Bone marrow (tissue), 2 donors: Measurements from ENCODE around the gene TMEM181.
"Not testable (repeated sequence)": the region's sequence is repeated elsewhere in the genome, so short reads cannot be mapped to it uniquely, and the experiment has no call there.

Experiments used
- DNase-seq, 2 donors: peaks; one replicate each; lab custom pipeline; 2025; lab: John Stamatoyannopoulos, UW

Gene TMEM181

DNA sequence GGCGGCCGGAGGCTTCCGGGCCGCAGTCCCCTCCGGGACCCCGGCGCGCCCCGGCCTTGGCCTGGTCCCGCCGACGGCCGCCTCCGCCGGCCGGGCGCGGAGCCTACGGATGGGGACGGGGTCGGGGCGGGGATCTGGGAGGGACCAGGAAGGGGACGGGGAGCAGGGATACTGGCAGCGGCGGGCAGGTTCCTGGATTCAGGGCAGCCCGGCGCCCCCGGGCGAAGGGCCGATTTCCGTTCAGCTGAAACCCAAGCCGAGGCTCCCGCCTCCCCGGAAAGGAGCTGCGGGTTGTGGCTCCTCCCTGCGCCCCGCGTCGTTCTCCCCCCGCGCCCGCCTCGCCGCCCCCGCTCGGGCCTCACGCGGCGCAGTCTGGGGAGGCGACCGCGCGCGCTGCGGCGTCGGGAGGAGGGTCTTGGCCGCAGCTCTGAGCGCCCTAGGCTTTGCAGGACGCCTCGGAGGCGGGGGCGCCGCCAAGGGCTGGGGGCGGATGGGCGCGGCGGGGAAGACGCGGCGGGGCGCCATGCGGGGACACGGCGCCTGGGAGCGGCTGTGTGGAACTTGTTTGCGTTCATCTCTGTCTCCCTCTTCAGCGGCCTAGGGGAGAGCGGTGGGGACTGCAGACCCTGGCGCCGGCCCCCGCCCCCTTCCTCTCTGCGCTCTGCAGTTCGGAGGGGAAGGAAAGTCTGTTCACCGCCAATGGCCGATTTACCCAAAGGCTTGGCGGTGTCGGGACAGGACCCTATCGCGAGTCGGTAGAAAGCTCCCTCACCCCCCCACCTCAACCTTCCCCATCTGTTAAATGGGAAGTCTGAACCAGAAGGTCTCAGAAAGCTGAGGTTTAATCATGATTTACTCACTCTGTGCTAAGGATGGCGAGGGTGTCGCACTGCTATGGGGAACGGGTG lies 22.7 kb upstream of the TMEM181 start:
- no peak for DNase-seq

DNA sequence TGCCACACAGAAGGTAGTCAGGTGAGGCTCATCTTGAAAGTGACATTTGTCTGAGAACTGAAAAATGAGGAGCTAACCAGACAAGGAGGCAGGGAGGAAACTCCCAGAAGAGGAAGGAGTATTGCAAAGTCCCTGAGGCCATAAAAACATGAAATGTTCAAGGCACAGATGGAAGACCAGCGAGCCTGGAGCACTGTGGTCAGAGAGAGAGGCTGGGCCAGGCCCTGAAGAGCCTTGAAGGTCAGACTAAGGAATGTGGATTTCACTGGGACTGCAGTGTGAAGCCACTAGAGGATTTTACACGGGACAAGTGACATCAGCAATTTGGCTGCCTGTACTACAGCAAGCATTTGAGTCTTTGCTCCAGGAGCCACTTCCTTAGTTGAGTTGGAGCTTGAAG lies 21.1 kb upstream of the TMEM181 start:
- DNase-seq: no peak

DNA sequence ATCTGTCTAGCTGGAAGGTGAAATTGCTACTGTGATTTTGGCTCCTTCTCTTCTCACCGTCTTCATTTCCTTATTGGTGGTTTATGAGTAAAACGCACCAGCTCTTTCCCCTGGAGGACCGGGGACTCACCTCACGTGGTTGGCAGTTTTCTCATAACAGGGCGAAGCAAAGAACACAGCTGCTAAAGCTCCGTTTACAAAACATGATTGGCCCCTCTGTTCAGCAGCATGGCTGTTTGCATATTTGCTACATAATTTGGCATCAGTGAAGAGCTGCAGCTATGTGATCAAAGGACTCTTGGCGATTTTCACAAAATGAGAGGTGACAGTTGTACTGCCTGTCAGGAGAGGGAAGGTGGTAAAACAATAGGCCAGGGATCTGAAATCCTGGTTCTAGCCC lies 20.5 kb upstream of the TMEM181 start:
- DNase-seq: no peak

DNA sequence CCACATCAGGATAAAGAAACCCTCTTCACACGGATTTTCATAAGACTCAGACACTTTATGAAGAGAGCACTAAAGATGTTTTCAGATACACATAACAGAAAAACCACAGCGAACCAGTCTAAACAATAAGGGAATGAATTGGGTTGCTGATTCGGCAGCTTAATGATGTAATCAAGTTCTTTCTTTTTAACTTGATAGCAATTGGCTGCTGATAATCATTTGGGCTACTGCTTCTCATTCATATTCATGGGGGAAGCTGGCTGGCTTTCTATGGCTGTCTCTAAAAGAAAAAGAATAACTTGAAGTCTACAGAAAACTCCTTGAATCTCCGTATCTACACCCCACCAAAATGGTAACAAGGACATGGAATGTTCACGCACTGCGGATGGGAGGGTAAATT lies 20.0 kb upstream of the TMEM181 start:
- no peak for DNase-seq

DNA sequence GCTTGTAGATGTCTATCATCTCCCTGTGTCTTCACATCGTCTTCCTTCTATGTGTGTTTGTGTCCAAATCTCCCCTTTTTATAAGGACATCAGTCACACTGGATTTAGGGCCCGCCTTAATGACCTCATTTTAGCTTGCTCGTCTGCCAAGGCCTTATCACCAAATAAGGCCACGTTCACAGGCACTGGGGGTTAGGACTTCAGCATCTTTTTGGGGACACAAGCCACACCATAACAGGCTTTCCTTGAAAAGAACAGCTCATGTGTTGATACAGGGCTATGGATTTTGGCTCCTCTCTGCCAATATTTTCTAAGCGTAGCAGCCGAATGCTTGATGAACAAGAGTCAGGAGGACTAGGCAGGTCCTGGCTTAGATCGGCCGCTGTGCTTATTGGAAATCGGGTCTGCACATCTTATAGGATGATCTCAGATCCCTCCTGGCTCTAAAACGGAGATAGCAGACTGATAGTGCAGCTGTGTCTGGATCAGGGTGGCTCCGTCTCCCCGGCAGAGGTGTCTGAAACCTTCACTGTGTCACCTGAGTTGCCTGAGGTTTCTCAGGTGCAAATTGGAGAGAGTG lies 16.2 kb upstream of the TMEM181 start:
- DNase-seq: no peak

DNA sequence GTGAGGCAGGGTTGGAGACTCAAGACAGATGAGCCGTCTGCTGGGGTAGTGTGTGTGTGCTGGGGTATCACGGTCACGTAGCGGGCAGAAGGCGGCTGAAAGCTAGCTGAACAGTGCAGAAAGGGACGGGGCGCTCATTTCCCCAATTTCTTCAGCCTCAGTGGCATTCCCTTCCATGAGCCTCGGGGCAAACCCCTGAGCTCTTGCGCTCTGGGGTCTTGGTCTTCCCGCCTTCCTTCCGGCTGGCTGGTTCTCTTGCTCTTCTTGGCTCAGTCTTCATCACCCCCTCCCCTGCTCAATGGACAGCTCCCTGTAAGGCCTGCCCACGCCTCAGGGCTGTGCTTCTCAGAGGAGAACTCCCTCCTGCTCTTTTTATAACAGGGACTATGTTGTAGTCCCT lies 15.5 kb upstream of the TMEM181 start:
- no peak for DNase-seq

DNA sequence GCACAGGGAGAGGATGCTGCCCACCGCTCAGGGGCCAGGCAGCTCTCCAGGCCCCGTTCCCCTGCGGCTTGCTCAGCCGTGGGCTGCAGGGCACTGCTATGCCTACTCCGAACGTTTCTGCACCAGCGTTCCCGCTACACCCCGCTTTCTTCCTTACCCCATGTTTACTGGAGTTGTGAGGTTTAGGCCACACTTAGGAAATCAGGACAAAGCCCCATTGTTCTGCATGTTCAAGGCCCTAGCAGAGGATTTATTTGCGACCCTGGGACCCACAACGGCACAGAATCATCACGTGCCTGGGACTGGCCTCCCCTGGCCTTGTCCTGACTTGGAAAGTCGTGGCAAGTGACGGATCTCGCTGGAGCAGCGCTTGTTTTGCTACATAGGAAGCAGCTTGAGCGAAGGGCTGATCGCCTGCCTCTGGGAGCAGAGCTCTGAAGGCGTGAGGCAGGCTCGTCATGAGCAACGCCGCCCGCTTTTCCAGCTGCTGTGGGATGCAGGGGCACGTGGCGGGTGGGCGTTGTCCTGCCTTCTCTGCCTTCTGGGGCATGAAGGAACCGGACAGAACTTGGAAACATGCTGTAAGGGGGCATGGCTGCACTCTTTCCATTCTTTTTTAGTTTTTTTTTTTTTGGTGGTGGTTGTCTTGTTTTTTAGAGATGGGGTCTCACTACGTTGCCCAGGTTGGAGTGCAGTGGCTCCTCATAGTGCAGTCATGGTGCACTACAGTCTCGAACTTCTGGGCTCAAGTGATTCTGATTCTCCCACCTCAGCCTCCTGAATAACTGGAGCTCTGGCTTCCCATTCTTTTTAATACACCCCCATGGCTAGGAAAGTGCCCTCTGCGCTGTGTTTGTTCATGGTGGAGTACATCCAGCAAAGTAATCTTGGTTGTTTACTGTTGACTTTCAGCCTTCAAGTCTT lies 14.6 kb upstream of the TMEM181 start:
- no peak for DNase-seq

DNA sequence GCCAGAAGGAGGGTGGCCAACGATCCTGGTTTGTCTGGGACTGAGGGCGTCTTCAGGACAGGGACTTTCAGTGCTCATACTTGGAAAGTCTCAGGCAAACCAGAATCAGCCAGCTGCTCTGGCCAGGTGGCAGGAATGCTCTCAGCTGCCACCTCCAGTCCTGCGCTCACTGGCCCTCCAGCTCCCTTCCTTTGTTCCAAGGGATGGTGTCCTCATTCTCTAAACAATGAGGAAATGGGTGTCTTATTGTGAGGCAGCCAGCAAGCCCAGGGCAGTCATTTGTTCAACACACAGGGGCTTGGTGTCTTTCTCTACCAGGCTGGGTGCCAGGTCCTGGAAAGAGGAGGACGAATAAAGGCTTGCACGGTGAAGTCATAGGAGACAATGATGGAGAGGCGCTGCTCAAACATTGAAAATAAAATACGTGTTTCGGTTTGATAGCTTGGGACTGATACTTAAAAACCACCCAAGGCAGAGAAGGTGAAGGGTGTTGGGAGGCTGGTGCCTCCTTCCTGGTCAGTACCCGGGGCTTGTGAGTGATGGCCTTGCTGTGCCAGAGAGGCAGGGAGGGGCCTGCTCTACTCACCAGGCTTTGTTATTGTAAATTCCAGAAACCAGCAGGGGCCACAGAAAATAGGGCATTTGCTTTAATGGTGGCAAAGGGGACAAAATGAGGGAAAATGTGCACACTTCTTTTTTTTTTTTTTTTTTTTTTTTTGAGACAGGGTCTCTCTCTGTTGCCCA lies 11.3 kb upstream of the TMEM181 start:
- DNase-seq: no peak

DNA sequence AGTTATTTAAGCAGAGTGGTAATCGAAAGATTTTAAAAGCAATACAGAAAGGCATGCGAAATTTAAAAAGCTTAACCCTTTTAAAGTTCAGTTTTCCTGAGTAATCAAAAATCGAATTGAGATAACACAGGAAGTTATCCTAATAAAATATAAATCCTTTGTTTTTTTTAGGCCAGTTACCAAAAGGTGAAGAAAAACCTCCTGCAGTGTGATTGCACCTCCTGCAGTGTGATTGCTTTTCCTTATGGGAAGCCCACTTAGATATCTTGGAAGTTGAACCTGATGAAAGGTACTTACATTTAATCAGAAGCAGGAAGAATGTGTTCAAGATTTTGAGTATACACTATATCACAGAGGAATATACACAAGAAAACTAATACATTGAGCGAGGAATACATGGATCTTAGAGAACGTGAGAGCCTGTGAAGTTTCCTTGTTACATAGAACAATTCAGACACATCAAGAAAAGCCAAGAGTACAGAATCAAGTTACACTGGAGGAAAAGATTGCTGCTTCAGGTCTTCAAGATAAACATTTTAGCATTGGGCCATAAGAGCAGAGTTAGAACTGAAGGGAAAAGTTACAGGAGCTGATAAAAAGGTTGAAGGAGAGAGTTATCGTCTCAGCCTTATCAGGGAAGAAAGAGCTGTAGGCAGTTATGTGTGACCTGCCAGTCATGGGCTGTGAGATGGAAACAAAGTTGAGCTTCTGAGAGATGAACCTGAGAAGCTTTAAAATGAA lies 7.7 kb upstream of the TMEM181 start:
- no peak for DNase-seq

DNA sequence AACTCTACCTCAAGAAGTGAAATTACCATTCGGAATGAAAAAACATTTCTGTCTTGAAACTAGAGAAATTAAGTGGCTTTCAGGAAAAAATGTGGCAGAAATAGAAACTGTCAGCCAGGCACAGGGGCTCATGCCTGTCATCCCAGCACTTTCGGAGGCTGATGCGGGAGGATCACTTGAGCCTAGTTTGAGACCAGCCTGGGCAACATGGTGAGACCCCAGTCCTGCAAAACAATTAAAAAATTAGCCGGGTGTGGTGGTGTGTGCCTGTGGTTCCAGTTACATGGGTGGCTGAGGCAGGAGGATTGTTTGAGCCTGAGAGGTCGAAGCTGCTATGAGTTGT lies 7.1 kb upstream of the TMEM181 start:
- no peak for DNase-seq

DNA sequence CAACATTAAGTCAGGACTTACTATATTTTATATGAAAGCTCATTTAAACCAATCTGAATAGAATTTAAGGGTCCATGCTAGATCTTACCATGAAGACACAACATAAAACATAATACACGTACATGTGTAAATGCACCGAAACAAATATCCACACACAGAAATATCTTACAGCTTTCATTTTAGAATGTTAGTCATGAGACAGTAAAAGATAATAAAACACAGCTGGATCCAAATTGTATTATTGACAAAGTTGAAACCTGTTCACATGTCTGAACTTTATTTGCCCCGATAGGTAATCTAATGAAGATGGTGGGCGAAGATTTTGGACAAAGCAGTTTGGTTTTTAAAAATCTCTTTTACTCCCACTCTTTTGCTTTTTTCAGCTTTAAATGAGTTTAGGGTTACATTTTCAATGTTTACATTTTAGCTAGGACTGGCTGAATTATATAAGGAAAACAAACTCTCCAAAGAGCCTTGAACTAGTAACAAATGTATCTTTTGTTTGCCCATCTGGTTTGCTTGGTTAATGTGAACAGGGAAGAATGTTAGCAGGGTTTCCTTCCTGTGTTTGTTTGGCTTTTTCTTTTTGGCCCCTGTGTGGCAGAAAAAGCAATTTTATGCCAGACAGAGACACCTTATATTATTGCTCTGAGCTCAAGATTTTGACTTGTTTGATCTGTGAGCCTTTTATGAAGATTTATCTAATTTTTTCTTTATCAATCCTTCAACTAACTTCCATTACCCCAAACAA lies 5.1 kb upstream of the TMEM181 start:
- no peak for DNase-seq

DNA sequence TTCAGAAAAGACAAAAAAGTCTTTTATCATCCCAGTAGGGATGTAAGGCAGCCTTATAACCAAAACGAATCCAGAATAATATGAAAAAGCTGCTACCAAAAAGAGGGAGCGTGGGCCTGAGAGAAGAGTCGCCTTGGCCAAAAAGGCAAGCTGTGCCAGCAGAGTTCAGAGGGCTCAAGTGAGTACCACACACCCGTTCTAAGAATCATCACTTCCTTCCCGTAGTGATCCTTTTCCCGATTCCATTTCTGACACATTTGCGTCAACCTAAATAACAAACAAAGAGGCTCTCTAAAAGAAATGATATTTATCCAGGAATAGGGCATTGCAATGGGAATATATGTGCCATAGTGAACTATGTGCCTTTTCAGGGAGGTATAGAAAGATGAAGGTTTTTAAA lies 3.8 kb upstream of the TMEM181 start:
- DNase-seq: no peak

DNA sequence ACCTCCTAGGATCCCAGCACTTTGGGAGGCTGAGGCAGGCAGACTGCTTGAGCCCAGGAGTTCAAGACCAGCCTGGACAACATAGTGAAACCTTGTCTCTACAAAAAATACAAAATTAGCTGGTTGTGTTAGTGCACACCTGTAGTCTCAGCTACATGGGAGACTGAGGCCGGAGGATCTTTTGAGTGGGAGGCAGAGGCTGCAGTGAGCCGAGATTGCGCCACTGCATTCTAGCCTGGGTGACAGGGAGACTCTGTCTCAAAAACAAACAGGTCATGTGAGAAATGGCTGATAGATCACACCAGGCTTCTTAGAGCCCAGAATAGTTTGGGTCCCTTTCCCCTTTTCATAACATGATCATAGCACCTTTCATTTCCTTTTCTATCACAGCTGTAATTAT lies 2.8 kb upstream of the TMEM181 start:
- DNase-seq: not testable (repeated sequence)

DNA sequence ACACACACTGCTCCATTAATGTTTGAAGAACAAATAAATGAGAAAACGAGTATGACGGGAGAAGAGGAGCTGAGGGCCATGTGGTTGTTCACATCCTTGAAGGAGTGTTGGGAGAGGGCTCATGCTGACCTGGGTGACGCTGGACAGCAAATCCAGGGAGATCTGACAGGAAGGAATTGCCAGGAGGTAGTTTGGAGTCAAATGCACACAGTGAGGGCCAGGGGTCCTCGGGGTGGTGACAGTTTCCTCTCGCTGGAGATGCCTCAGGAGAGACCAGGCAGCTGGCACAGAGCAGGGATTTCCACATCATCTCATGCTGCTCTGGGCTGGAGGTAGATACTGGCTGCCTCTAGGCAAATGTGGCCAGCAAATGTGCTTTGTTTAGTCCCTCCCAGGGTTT lies 2.0 kb upstream of the TMEM181 start:
- DNase-seq: no peak

DNA sequence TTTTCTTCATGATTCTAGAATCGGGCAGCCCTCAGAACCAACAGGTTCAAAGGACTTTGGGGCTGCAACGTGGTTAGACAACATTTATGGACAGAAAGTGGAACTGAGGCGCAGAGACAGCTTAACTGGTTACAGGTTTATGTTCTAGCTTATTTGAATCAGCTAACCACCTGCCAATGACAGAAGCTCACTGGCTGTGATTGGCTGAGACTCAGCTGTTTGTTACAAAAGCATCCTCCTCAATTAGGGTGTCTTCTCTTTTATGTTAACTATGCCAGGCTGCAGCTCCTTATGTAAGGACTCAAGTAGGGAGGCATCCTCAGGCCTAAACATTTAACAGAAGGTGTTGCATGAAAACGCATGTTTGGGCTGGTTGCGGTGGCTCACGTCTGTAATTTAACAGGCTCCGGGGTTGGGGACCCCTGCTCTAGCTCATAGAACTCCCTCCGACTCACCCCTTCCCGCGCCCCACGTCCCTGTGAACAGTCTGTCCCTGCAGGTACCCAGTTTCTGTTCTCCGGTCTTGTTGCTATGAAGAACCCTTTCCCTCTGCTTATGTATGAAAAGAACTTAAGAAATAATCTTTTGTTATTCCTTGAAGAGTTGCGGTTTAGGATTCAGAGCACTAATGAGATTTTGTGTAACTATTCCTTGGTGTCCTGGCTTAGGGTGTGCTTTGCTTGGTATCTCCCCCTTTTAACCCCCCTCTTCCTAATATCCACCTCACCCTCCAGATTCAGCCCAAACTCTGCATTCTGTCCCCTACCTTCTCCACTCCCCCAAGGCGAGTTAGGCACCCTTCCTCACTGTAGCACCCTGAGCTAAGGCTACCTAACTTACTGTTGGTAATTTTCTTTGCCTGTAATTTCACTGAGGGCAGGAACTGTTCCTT lies 1.2 kb upstream of the TMEM181 start:
- DNase-seq: no peak

DNA sequence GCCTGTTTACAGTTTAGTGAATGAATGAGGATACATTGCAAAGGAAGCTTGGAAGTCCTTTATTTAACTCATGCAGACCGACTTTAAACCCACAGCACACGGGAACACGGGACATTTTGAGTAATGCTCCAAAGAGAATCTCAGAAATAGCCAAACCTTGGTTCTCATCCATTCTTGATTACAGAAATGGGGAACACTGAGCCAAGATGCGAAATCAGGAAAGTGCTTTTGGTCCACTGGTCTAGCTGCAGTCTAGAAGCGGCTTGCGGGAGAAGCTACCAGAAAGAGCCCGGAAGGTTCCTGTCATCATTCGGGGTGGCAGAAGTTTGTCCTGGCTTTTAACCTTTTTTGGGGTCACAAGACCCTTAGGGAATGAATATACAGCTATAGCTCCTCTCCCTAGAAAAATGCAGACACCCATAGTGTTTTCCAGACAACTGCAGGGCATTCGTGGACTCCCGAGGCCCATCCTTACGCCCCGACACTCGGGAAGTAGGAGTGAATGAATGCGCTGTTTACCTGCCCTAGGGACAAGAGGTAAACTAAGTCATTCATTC lies 475 bp upstream of the TMEM181 start:
- no peak for DNase-seq

DNA sequence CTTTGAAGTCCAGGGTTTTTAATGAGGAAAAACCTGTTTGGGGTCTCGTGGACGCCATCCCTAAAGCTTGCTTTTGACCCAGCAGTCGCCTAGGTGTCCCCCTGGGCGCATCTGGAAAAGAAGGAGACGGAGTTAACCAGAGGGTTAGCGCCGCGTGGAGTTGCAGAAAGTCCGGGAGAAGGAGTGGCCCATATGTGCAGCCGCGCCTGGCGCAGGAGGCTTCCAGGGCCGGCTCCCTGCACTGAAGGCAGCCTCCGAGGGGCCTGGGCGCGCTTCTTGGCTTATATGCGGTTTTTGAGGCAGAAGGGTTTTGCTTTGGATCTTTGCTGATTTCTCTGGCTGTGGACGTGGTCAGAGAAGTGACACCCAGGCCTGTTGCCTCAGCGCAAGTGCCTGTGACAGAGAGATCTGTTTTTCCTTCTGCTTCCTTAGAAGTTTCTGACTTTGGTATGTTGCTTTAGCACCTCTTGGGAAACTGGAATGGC lies 987 bp downstream of the TMEM181 start:
- no peak for DNase-seq

DNA sequence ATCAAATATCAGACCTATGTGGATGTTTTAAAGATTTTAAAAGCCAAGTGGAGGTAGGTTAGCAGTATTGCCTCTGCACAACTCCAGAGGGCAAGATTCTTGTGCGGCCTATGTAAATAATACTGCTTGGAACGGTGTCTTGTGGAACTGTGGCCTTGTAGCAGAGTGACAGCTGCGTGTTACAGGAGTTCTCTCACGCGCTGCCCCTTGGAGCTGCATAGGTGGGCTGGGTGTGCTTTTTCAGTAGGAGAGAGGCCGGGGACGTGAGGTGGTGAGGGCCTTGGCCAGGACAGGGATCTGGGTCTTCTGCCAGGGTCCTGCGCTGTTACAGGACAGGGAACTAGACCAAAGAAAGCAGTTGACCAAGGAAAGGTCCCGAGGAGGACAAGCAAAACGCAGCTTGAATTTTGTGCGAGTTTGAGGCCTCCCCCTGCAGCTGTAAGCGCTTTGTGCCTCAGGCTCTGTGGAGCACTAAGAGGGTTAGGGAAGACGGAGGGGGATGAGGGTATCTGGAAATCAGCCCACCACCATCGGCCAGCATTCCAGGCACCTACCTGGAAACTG lies 1.5 kb downstream of the TMEM181 start:
- no peak for DNase-seq

DNA sequence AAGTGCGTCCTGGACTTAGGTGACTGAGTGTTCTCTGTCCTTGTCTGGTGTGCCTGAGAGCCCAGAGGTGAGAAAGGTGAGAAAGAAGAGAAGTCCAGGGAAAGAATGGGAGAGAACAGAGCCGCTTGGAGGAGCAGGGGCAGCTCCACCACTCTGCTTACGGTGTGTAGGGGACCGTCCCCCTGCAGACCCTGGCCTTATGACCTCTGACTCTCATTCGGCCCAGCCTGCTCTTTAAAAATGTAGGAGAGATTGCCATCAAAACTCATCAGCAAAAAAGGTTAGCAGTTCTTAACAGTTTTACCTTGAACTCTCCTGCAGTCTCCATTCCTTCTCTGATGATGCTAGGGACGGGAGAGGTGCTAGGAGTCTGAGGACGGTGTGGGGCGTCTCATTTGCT lies 2.0 kb downstream of the TMEM181 start:
- no peak for DNase-seq
